ENCODE data around the gene CLDN34. TPM values are rescaled to one million over a fixed set of nuclear protein-coding genes. Genes with fewer than 3 reads are reported as not detected.

The CLDN34 gene
- 0.40 TPM in 1 of 2 replicates, not detected in the other for total RNA-seq

- DNase-seq (ENCODE audit: low read depth), result no peak
Observed at GRCh38 chrX:9966775-9967408, at the start of gene CLDN34. Gene CLDN34, plus strand, starts transcription at chrX:9967358. Its CDS starts 0 bp downstream, at chrX:9967358.

GRCh38 chrX:9917861-9918260 is 49.3 kb upstream of the CLDN34 start:
- DNase-seq (ENCODE audit: low read depth), result no peak

- DNase-seq (ENCODE audit: low read depth), result no peak
Observed at GRCh38 chrX:9919632-9920172, 47.5 kb upstream of the CLDN34 start.

- DNase-seq (ENCODE audit: low read depth), result no peak
Observed at GRCh38 chrX:9921407-9921806, 45.8 kb upstream of the CLDN34 start.

GRCh38 chrX:9923357-9923756 is 43.8 kb upstream of the CLDN34 start:
- DNase-seq (ENCODE audit: low read depth), result no peak

DNA sequence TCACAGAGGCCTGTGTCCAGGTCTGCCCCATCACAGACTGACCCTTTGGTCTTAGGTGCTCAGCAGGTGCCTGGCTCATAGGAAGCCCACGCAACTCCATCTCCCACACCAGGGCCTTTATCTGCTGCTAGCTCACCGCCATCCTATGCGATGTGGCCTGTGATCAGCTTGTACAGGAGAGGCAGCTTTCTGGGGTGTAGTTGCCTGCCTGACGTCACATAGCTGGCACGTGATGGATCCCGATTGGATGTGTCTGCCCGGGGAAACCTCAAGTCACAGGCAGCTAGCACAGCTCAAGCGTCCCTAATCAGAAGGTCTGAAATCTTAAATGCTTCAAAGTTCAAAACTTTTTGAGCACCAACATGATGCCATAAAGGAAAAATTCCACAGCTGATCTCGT is 41.2 kb upstream of the CLDN34 start:
- DNase-seq (ENCODE audit: low read depth), result no peak

GRCh38 chrX:9927698-9928482 is 39.3 kb upstream of the CLDN34 start:
- no peak for DNase-seq (ENCODE audit: low read depth)

GRCh38 chrX:9935436-9935835 is 31.7 kb upstream of the CLDN34 start:
- DNase-seq (ENCODE audit: low read depth), result no peak

GRCh38 chrX:9937761-9938160 is 29.4 kb upstream of the CLDN34 start:
- DNase-seq (ENCODE audit: low read depth), result no peak

GRCh38 chrX:9938516-9938915 is 28.6 kb upstream of the CLDN34 start:
- no peak for DNase-seq (ENCODE audit: low read depth)

GRCh38 chrX:9940421-9940820 is 26.7 kb upstream of the CLDN34 start:
- peak; percentile 85 for DNase-seq (ENCODE audit: low read depth)

DNA sequence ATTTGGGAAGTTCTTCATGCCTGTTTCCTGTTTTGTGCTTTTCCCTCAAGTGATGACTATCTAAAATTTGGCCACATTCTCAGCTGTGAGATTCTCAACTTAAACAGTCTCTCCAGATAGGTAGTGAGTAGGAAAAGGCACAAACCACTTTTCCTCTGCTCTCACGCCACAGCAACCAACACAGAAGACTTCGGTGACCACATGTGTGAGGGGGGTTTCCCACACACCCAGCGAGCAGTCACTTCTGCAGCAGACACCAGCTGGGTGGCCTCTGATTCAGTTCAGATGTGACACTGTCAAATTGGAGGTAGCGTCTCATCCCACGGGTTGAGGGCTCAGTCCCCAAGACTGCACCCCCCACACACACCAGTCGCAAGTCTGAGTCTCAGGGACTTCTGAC is 25.1 kb upstream of the CLDN34 start:
- DNase-seq (ENCODE audit: low read depth), result no peak

DNA sequence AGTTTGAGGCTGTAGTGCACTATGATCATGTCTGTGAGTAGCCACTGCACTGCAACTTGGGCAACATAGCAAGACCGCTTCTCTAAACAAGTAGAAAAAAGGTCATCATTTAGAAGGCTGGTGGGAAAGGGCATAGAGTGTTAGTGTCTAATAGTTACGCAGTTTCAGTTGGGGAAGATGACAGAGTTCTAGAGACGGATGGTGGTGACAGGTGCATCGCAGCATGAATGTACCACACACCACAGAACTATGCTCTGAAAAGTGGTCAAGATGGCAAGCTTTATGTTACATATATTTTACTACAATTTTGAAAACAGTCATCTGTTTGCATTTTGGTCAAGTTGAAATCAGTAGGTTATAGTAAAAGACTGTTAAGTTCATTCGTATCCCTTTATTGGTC is 23.7 kb upstream of the CLDN34 start:
- no peak for DNase-seq (ENCODE audit: low read depth)

GRCh38 chrX:9947131-9947794 is 19.9 kb upstream of the CLDN34 start:
- DNase-seq (ENCODE audit: low read depth), result no peak

- DNase-seq (ENCODE audit: low read depth), result peak; percentile 2
Observed at GRCh38 chrX:9948406-9948805, 18.8 kb upstream of the CLDN34 start.

DNA sequence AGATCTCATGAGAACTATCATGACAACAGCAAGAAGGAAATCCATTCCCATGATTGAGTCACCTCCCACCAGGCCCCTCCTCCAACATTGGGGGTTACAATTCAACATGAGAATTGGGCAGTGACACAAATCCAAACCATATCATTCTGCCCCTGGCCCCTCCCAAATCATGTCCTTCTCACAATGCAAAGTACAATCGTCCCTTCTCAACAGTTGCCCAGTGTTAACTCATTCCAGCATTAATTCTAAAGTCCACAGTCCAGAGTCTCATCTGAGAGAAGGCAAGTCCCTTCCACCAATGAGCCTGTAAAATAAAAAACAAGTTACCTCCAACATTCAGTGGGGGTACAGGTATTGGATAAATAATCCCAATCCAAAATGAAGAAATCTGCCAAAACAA is 14.9 kb upstream of the CLDN34 start:
- no peak for DNase-seq (ENCODE audit: low read depth)

DNA sequence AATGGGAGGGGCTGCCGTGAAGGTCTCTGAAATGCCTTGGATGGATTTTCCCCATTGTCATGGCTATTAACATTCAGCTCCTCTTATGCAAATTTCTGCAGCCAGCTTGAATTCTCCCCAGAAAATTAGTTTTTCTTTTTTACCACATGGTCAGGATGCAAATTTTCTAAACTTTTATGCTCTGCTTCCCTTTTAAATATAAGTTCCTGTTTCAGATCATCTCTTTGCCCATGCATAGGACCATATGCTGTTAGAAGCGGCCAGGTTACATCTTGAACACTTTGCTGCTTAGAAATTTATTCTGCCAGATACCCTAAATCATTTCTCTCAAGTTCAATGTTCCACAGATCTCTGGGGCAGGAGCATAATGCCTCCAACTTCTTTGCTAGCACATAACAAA is 13.8 kb upstream of the CLDN34 start:
- DNase-seq (ENCODE audit: low read depth), result no peak

DNA sequence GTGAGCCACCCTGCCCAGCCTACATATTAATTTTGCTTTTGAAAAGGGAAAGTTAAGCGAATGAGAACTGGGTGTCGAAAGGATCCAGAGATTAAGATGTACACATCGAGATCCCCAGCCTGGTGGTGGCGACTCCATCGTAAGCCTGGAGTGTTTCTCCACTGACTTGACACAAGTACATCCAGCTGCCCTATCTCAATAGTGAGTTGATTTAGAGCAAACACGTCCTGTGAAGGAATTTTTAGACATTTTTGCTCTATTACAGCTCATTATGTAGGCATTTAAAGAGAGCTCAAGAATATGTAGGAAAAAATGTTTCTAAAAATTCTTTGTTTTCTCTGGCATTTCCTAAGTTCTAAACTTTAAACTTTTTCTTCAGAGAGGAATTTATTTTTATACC is 11.7 kb upstream of the CLDN34 start:
- DNase-seq (ENCODE audit: low read depth), result no peak

DNA sequence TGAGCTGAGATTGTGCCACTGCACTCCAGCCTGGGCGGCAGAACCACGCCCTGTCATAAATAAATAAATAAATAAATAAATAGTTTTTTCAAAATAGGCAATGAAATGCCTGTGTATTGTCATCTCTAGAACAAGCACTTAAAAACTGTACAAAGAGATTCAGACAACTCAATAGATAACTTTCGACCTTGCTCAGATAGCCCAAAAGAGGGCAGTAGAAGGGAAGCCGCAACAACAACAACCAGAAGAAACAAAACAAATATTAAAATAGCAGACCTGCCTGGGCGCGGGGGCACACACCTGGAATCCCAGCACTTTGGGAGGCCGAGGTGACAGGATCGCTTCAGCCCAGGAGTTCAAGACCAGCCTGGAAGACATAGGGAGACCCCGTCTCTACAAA is 9.4 kb upstream of the CLDN34 start:
- DNase-seq (ENCODE audit: low read depth), result no peak

- no peak for DNase-seq (ENCODE audit: low read depth)
Observed at GRCh38 chrX:9958183-9958582, 9.0 kb upstream of the CLDN34 start.

DNA sequence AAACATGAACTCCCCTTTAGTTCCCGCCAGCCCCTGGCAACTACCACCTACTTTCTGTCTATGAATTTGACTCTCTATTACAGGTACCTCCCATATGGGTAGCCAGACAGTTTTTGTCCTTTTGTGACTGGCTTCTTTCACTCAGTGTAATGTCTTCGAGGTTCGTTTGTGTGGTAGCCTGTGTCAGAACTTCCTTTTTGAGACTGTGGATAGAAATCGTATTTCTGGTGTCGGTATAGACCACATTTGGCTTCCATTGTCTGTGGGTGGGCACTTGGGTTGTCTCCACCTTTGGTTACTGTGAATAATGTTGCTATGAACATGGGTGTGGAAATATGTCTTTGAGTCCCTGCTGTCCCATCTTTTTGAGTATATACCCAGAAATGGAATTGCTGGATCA is 5.4 kb upstream of the CLDN34 start:
- no peak for DNase-seq (ENCODE audit: low read depth)

GRCh38 chrX:9977635-9978034 is 10.5 kb downstream of the CLDN34 start:
- DNase-seq (ENCODE audit: low read depth), result no peak

DNA sequence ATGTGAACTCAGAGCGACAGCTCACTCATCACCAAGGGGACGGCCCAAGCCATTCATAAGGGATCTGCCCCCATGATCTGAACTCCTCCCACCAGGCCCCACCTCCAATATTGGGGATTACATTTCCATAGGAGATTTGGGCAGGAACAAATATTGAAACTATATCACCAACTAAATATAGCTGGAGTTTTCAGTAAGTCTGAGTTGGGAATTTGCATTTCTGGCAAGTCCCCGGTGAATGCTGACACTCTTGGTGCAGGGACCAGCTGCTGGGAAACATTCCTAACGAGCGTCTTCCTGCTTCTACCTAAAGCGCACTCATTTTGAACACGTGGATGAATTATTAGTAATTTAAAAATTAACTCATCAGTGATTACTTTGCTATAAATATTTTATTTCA is 13.2 kb downstream of the CLDN34 start:
- DNase-seq (ENCODE audit: low read depth), result no peak
